PC-9 (cell line): ENCODE measurements around the gene RAD1.

ENCODE experiments used
- EZH2 ChIP-seq: fragments of 200-600 bp; sonication (generic); IDR thresholded peaks from 2 replicates; pipeline ENCODE4 v1.8.0; 2017; ENCODE audit warnings: antibody characterized with exemption, low read depth
- TF ChIP-seq, protein P1 (sequence below): fragments of 200-600 bp; sonication (generic); conservative IDR thresholded peaks from 2 replicates; pipeline ENCODE4 v1.6.1; 2017; ENCODE audit warnings: mixed run types, antibody characterized with exemption, mild to moderate bottlenecking, moderate library complexity

- TF ChIP-seq, protein P1, sequence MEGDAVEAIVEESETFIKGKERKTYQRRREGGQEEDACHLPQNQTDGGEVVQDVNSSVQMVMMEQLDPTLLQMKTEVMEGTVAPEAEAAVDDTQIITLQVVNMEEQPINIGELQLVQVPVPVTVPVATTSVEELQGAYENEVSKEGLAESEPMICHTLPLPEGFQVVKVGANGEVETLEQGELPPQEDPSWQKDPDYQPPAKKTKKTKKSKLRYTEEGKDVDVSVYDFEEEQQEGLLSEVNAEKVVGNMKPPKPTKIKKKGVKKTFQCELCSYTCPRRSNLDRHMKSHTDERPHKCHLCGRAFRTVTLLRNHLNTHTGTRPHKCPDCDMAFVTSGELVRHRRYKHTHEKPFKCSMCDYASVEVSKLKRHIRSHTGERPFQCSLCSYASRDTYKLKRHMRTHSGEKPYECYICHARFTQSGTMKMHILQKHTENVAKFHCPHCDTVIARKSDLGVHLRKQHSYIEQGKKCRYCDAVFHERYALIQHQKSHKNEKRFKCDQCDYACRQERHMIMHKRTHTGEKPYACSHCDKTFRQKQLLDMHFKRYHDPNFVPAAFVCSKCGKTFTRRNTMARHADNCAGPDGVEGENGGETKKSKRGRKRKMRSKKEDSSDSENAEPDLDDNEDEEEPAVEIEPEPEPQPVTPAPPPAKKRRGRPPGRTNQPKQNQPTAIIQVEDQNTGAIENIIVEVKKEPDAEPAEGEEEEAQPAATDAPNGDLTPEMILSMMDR = no peak
- no peak for TF ChIP-seq EZH2
These were observed 26.6 kb upstream of the RAD1 start for GRCh38 chr5:34941936-34942335.
